Tibial nerve (tissue), 4 donors: Measurements from ENCODE around the gene PTPRD.

Source experiments
- CTCF ChIP-seq, 5 experiments: fragments of 200-600 bp in 3 of 5; fragments of 450-650 bp in 2 of 5; sonication (generic) in 3 of 5; IDR thresholded peaks; one replicate each; pipeline ENCODE4 v1.5.1; 2016 to 2019; ENCODE audit warnings: antibody characterized with exemption in 5 of 5, mild to moderate bottlenecking in 3 of 5, moderate library complexity in 2 of 5
- EP300 ChIP-seq, 2 donors: sonication (generic); formaldehyde crosslinking; IDR thresholded peaks; one replicate each; pipeline ENCODE4 v1.6.1; 2017; ENCODE audit warnings: antibody characterized with exemption in 2 of 2, mild to moderate bottlenecking in 1 of 2
- POLR2A ChIP-seq, 2 donors: fragments of 450-650 bp; IDR thresholded peaks; one replicate each; pipeline ENCODE4 v1.6.1; 2017; ENCODE audit warnings: antibody characterized with exemption in 2 of 2, mild to moderate bottlenecking in 2 of 2, moderate library complexity in 2 of 2

DNA sequence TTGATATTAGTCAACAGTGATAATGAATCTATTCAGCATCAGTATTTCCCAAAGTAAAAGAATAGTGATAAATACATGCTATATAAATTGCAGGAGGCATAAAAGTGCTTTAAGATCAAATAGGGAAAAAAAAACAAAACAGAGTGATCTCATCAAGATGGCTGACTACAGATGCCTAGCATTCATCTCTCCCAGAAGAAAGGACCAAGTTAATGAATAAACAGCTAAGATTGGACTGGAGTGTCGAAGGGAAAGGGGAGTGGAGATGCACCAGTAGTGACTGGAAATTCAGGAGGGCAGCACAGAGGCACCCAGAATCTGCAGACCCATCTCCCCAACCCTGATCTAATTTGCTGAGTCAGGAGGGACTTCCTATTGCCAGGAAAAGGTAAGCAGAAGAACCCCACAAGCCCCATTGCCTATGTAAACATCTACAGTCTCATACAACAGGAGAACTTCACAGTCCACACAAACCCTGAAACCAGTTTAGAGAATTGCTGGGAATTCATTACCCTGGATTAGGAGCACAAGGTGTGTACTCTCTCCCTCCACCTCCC lies 699.4 kb downstream of the PTPRD start:
- no peak for TF ChIP-seq CTCF (IDR thresholded peaks at IDR 0.05)
- TF ChIP-seq POLR2A (IDR thresholded peaks at IDR 0.05) = no peak
- TF ChIP-seq EP300 (IDR thresholded peaks at IDR 0.05) = no peak
